ENCODE data around the gene PHF5A.

DNA sequence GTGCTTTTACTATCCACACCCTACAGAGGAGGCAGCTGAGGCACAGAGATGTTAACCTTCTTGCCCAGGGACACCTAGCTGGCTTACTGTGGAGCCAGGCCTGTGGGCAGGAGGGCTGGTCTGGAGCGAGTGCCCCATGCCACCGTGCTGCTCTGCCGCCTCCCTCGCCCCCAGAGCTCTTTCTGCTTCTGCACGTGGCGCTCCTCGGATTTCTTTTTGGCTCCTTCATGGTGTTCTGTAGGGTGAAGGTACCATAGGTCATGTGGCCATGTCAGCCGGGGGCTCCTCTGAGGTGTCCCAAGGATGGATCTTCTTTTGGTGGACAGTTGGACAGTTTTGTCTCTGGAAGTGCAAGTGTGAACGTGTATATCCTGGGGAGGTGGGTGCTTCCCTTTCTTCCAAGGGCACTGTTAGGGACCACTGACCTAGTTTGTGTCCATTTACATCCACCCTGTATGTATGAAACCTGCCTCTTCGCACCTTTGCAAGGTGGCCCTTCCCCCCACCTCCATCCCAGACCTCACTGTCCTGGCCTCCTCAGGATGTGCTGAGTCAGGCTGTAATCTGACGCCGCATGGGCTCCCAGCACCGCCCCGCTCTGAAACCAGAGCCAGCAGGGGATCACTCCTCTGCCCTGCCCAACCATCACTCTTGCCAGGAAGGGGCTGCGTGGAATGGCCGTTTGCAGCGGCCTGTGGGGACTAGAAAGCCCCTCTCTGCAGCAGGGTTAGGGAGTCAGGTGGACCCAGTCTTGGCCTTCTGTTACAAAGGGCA, 44.1 kb upstream of the PHF5A start:
- TF ChIP-seq CEBPB (IDR thresholded peaks at IDR 0.05), result no peak
- TF ChIP-seq, protein P1, sequence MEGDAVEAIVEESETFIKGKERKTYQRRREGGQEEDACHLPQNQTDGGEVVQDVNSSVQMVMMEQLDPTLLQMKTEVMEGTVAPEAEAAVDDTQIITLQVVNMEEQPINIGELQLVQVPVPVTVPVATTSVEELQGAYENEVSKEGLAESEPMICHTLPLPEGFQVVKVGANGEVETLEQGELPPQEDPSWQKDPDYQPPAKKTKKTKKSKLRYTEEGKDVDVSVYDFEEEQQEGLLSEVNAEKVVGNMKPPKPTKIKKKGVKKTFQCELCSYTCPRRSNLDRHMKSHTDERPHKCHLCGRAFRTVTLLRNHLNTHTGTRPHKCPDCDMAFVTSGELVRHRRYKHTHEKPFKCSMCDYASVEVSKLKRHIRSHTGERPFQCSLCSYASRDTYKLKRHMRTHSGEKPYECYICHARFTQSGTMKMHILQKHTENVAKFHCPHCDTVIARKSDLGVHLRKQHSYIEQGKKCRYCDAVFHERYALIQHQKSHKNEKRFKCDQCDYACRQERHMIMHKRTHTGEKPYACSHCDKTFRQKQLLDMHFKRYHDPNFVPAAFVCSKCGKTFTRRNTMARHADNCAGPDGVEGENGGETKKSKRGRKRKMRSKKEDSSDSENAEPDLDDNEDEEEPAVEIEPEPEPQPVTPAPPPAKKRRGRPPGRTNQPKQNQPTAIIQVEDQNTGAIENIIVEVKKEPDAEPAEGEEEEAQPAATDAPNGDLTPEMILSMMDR (IDR thresholded peaks at IDR 0.05), result no peak
- TF ChIP-seq POLR2A (IDR thresholded peaks at IDR 0.05; ENCODE audit: low read length), result no peak
- TF ChIP-seq MAX (IDR thresholded peaks at IDR 0.05), result peak; percentile 60; the same call in 1 of the 2 replicates
- TF ChIP-seq RAD21 (conservative IDR thresholded peaks at IDR 0.05 in 1 of 2, IDR thresholded peaks at IDR 0.05 in 1 of 2), result no peak
- no peak for TF ChIP-seq EP300 (IDR thresholded peaks at IDR 0.05)
- no peak for TF ChIP-seq NR3C1 (IDR thresholded peaks at IDR 0.05)
- TF ChIP-seq POLR2AphosphoS2 (conservative IDR thresholded peaks at IDR 0.05; ENCODE audit: low read length), result no peak

Measured in A549 (cell line).